H9 (cell line): Measurements from ENCODE around the gene MAJIN. TPM values are rescaled to one million over a fixed set of nuclear protein-coding genes. Genes with fewer than 3 reads are reported as not detected.
A peak's percentile ranks its signal among the peaks of the same experiment; 100 is the strongest.

Experiments used
- DNase-seq: peaks from one replicate; pipeline ENCODE4 v3.0.0-alpha.2; 2017
- H2AFZ ChIP-seq: one replicate; pipeline ENCODE4 v1.6.1; 2013; ENCODE audit warnings: mild to moderate bottlenecking, low read length, control low read depth, moderate library complexity
- H2AK5ac ChIP-seq: 2 replicates; pipeline ENCODE4 v1.6.1; 2013; ENCODE audit warnings: low read length, control low read depth, mixed read lengths; ENCODE audit not compliant: insufficient read length
- H2BK120ac ChIP-seq: one replicate; pipeline ENCODE4 v1.6.1; 2013; ENCODE audit warnings: low read depth, mild to moderate bottlenecking, low read length, control low read depth, inconsistent platforms; ENCODE audit not compliant: poor library complexity, severe bottlenecking
- H2BK12ac ChIP-seq: 2 replicates; pipeline ENCODE4 v1.6.1; 2013; ENCODE audit warnings: low read length, control low read depth, mixed read lengths, low read depth; ENCODE audit not compliant: insufficient read length
- H2BK15ac ChIP-seq: 2 replicates; pipeline ENCODE4 v1.6.1; 2013; ENCODE audit warnings: low read depth, low read length, control low read depth
- H2BK20ac ChIP-seq: one replicate; pipeline ENCODE4 v1.6.1; 2013; ENCODE audit warnings: low read depth, mild to moderate bottlenecking, low read length, control low read depth, inconsistent platforms; ENCODE audit not compliant: poor library complexity, severe bottlenecking
- H2BK5ac ChIP-seq: 2 replicates; pipeline ENCODE4 v1.6.1; 2013; ENCODE audit warnings: low read length, control low read depth, mixed read lengths; ENCODE audit not compliant: insufficient read length
- H3K14ac ChIP-seq: 2 replicates; pipeline ENCODE4 v1.6.1; 2013; ENCODE audit warnings: low read length, control low read depth; ENCODE audit not compliant: insufficient read depth
- H3K18ac ChIP-seq: 2 replicates; pipeline ENCODE4 v1.6.1; 2013; ENCODE audit warnings: low read depth, mild to moderate bottlenecking, mixed read lengths, low read length, control low read depth; ENCODE audit not compliant: insufficient read length
- H3K23ac ChIP-seq: 2 replicates; pipeline ENCODE4 v1.6.1; 2013; ENCODE audit warnings: low read length, control low read depth, mixed read lengths, low read depth; ENCODE audit not compliant: insufficient read length
- H3K23me2 ChIP-seq: 2 replicates; pipeline ENCODE4 v1.6.1; 2013; ENCODE audit warnings: low read depth, mild to moderate bottlenecking, mixed read lengths, low read length, control low read depth; ENCODE audit not compliant: insufficient read length, poor library complexity, severe bottlenecking
- H3K27ac ChIP-seq: 2 replicates; pipeline ENCODE4 v1.5.1; 2013; ENCODE audit warnings: low read length, control low read depth, mixed read lengths, low read depth; ENCODE audit not compliant: insufficient read length
- H3K27me3 ChIP-seq: 2 replicates; pipeline ENCODE4 v1.6.1; 2013; ENCODE audit warnings: low read length, control low read depth, inconsistent platforms; ENCODE audit not compliant: insufficient read depth
- H3K4ac ChIP-seq: 2 replicates; pipeline ENCODE4 v1.6.1; 2013; ENCODE audit warnings: low read depth, mild to moderate bottlenecking, control low read depth, inconsistent platforms, low read length, moderate library complexity
- H3K4me1 ChIP-seq: 2 replicates; pipeline ENCODE4 v1.6.1; 2013; ENCODE audit warnings: low read length, control low read depth, inconsistent platforms; ENCODE audit not compliant: insufficient read depth
- H3K4me2 ChIP-seq: 2 replicates; pipeline ENCODE4 v1.6.1; 2013; ENCODE audit warnings: low read length, control low read depth, mixed read lengths; ENCODE audit not compliant: insufficient read length, insufficient read depth
- H3K56ac ChIP-seq: 2 replicates; pipeline ENCODE4 v1.6.1; 2013; ENCODE audit warnings: low read depth, mild to moderate bottlenecking, mixed read lengths, low read length, control low read depth; ENCODE audit not compliant: insufficient read length
- H3K79me1 ChIP-seq: 2 replicates; pipeline ENCODE4 v1.6.1; 2013; ENCODE audit warnings: low read depth, mild to moderate bottlenecking, moderate library complexity, low read length, control low read depth, inconsistent platforms; ENCODE audit not compliant: insufficient read depth, poor library complexity, severe bottlenecking
- H3K79me2 ChIP-seq: 2 replicates; pipeline ENCODE4 v1.6.1; 2013; ENCODE audit warnings: low read length, control low read depth, inconsistent platforms; ENCODE audit not compliant: insufficient read depth
- H3K9ac ChIP-seq: 2 replicates; pipeline ENCODE4 v1.6.1; 2013; ENCODE audit warnings: low read length, control low read depth, mixed read lengths; ENCODE audit not compliant: insufficient read length; ENCODE audit errors: extremely low read depth
- H3K9me3 ChIP-seq: one replicate; pipeline ENCODE4 v1.6.1; 2013; ENCODE audit warnings: low read depth, low read length, inconsistent platforms; ENCODE audit not compliant: control insufficient read depth
- H3T11ph ChIP-seq: one replicate; pipeline ENCODE4 v1.6.1; 2013; ENCODE audit warnings: mild to moderate bottlenecking, low read length, control low read depth, inconsistent platforms
- H4K20me1 ChIP-seq: one replicate; pipeline ENCODE4 v1.6.1; 2013; ENCODE audit not compliant: control insufficient read depth, insufficient read length, insufficient read depth
- H4K5ac ChIP-seq: 2 replicates; pipeline ENCODE4 v1.6.1; 2013; ENCODE audit warnings: low read depth, mild to moderate bottlenecking, mixed read lengths, low read length, control low read depth; ENCODE audit not compliant: insufficient read length
- H4K8ac ChIP-seq: replicated peaks from 2 replicates; pipeline ENCODE4 v1.6.1; 2013; ENCODE audit warnings: low read length, control low read depth, mixed read lengths, low read depth; ENCODE audit not compliant: insufficient read length
- H4K91ac ChIP-seq: 2 replicates; pipeline ENCODE4 v1.6.1; 2013; ENCODE audit warnings: low read depth, mild to moderate bottlenecking, moderate library complexity, mixed read lengths, low read length, control low read depth; ENCODE audit not compliant: insufficient read length
- H3K27ac Mint-ChIP-seq, 3 experiments: 2 replicates in 2 of 3; 3 replicates in 1 of 3; pipeline ENCODE4 v1.8.0; 2020 to 2021; ENCODE audit warnings: mixed read lengths in 3 of 3, mild to moderate bottlenecking in 1 of 3, moderate library complexity in 1 of 3
- H3K27me3 Mint-ChIP-seq: 2 replicates; pipeline ENCODE4 v1.8.0; 2021; ENCODE audit warnings: low read depth, mild to moderate bottlenecking, moderate library complexity, mixed read lengths
- H3K36me3 Mint-ChIP-seq, 3 experiments: 2 replicates in 2 of 3; 3 replicates in 1 of 3; pipeline ENCODE4 v1.8.0; 2020 to 2021; ENCODE audit warnings: low read depth in 3 of 3, mixed read lengths in 3 of 3; ENCODE audit not compliant: insufficient read depth in 1 of 3
- H3K4me1 Mint-ChIP-seq, 2 experiments: 2 replicates each; pipeline ENCODE4 v1.8.0; 2020; ENCODE audit warnings: mixed read lengths in 2 of 2
- H3K4me3 Mint-ChIP-seq, 2 experiments: 2 replicates in 1 of 2; 3 replicates in 1 of 2; pipeline ENCODE4 v1.8.0; 2020 to 2021; ENCODE audit warnings: mild to moderate bottlenecking in 2 of 2, mixed read lengths in 2 of 2, moderate library complexity in 1 of 2
- H3K9me3 Mint-ChIP-seq, 2 experiments: 2 replicates in 1 of 2; 3 replicates in 1 of 2; pipeline ENCODE4 v1.8.0; 2020; ENCODE audit warnings: mild to moderate bottlenecking in 2 of 2, mixed read lengths in 2 of 2, moderate library complexity in 1 of 2
- CTCF ChIP-seq: fragments of 200-600 bp; sonication (generic); conservative IDR thresholded peaks from 3 replicates; pipeline ENCODE4 v1.8.0; 2021; ENCODE audit warnings: antibody characterized with exemption, mild to moderate bottlenecking
- WGBS: extraction: QIAGEN DNeasy Blood & Tissue Kit; methylation state at CpG from one replicate; pipeline ENCODE4 v1.1.7; 2013; ENCODE audit warnings: missing lambda C conversion rate, low lambda C conversion rate, mixed read lengths; ENCODE audit not compliant: insufficient read length; ENCODE audit errors: extremely low coverage; 5-methylcytosine and 5-hydroxymethylcytosine counted together
- total RNA-seq: library from RNA; stranded (reverse); gene quantifications from 2 replicates; pipeline ENCODE4 v1.2.1, GENCODE V29; 2021

MAJIN gene
- total RNA-seq, 1 experiment from 2014 or later, result not detected

- no peak overlapping the region for H4K91ac ChIP-seq
- H3K27ac ChIP-seq, result no peak overlapping the region
- no peaks in the 10 kb centered on the region for H3K27me3 ChIP-seq
- H2AK5ac ChIP-seq, result no peak overlapping the region
- no peaks in the 10 kb centered on the region for H4K20me1 ChIP-seq
- H2BK20ac ChIP-seq, result no peak overlapping the region
- no peak overlapping the region for H4K8ac ChIP-seq
- no peak overlapping the region for H4K5ac ChIP-seq
- H3K9me3 ChIP-seq, result no peaks in the 10 kb centered on the region
- H2BK12ac ChIP-seq, result no peak overlapping the region
- H3K27me3 Mint-ChIP-seq, result no peaks in the 10 kb centered on the region
- no peak overlapping the region for H2BK15ac ChIP-seq
- H3T11ph ChIP-seq, result no peak overlapping the region
- no peak overlapping the region for H2AFZ ChIP-seq
- no peak overlapping the region for H3K14ac ChIP-seq
- H3K4me3 Mint-ChIP-seq, result no peak overlapping the region
- no peak overlapping the region for H2BK5ac ChIP-seq
- H3K9me3 Mint-ChIP-seq, result no peaks in the 10 kb centered on the region
- H3K23me2 ChIP-seq, result no peaks in the 10 kb centered on the region
- H3K27ac Mint-ChIP-seq, result 0 out of 7 replicates have a peak overlapping the region, but pooled peaks of 1 of the 3 experiments have one; percentile 23
- no peak for DNase-seq
- no peak for TF ChIP-seq CTCF
- no peak overlapping the region for H3K56ac ChIP-seq
- WGBS, result no CpG with 5 or more reads among the region's 27 CpGs
- H3K4ac ChIP-seq, result no peak overlapping the region
- H2BK120ac ChIP-seq, result no peak overlapping the region
- H3K4me1 ChIP-seq, result no peaks in the 10 kb centered on the region
- no peak overlapping the region for H3K23ac ChIP-seq
- peaks cover 14 to 48% (median 41%) of the 10 kb centered on the region in 3 experiments; a peak in 6 of 7 replicates for H3K36me3 Mint-ChIP-seq
- no peak overlapping the region for H3K9ac ChIP-seq
- no peaks in the 10 kb centered on the region for H3K79me2 ChIP-seq
- H3K4me1 Mint-ChIP-seq, result 0 out of 4 replicates have a peak, but pooled peaks cover 0 to 2% of the 10 kb centered on the region in 2 experiments
- H3K79me1 ChIP-seq, result no peaks in the 10 kb centered on the region
- no peak overlapping the region for H3K18ac ChIP-seq
- no peak overlapping the region for H3K4me2 ChIP-seq
Measured at GRCh38 chr11:64910451-64911093, 61.3 kb downstream of the MAJIN start.
